GM12878 (cell line): ENCODE results near the gene CHAF1A. TPM values are rescaled to one million over a fixed set of nuclear protein-coding genes. Genes with fewer than 3 reads are reported as not detected.

Experiments
- ATAC-seq: fragments of 200-7000 bp; cut with Tn5 transposase; 3 replicates; pipeline ENCODE4 v1.9.1; 2020; ENCODE audit warnings: mild to moderate bottlenecking, moderate library complexity
- BruUV-seq: library from RNA; stranded (reverse); fragments of 400-500 nt; replicated peaks from 2 replicates; lab custom pipeline; 2021; lab: Mats Ljungman, UMichigan
- CTCF ChIA-PET: fragments of 300-600 bp; sonication (Branson Sonifier 250); formaldehyde crosslinking; extraction: SDS; loops from one replicate; lab custom pipeline; 2021; ENCODE audit warnings: inconsistent platforms; lab: Yijun Ruan, JAX
- POLR2A ChIA-PET: fragments of 350-600 bp; formaldehyde crosslinking; extraction: SDS; loops from one replicate; lab custom pipeline; 2021; ENCODE audit warnings: inconsistent platforms; lab: Charles Lee
- RAD21 ChIA-PET: fragments of 300-600 bp; sonication (Branson Sonifier 250); formaldehyde crosslinking; loops from one replicate; lab custom pipeline; 2023; ENCODE audit warnings: antibody characterized with exemption; ENCODE audit not compliant: unreplicated experiment; lab: Charles Lee
- SMC1A ChIA-PET: fragments of 300-600 bp; sonication (Branson Sonifier 250); formaldehyde crosslinking; loops from one replicate; lab custom pipeline; 2023; ENCODE audit not compliant: unreplicated experiment, uncharacterized antibody; lab: Charles Lee
- DNase-seq: peaks from one replicate; pipeline ENCODE4 v3.0.0-alpha.2; 2011; ENCODE audit warnings: low read depth, low spot score
- FAIRE-seq: peaks from 3 replicates; lab custom pipeline; 2011; peaks lifted over from hg19 to GRCh38; lab: Jason Lieb, UNC
- H2AFZ ChIP-seq: 2 replicates; pipeline ENCODE4 v1.6.0; 2011; ENCODE audit warnings: low read depth, low read length, control low read depth; ENCODE audit not compliant: control insufficient read depth
- H3K27ac ChIP-seq: 2 replicates; pipeline ENCODE4 v1.5.1; 2011; ENCODE audit warnings: control low read depth; ENCODE audit not compliant: control insufficient read depth, insufficient read depth
- H3K27me3 ChIP-seq, 2 experiments: replicated peaks in 1 of 2; 2 replicates each; pipeline versions ENCODE4 v1.6.0 to v1.6.1; 2011; ENCODE audit warnings: low read length in 1 of 2; ENCODE audit not compliant: control insufficient read depth in 2 of 2, insufficient read depth in 2 of 2
- H3K36me3 ChIP-seq, 2 experiments: 2 replicates each; pipeline ENCODE4 v1.5.1; 2011; ENCODE audit warnings: low read length in 1 of 2; ENCODE audit not compliant: control insufficient read depth in 2 of 2, insufficient read depth in 2 of 2
- H3K4me1 ChIP-seq: 2 replicates; pipeline ENCODE4 v1.6.1; 2011; ENCODE audit warnings: mild to moderate bottlenecking, low read length, moderate library complexity, mixed read lengths; ENCODE audit not compliant: control insufficient read depth, insufficient read depth
- H3K4me2 ChIP-seq: 2 replicates; pipeline ENCODE4 v1.6.0; 2011; ENCODE audit warnings: control low read depth; ENCODE audit not compliant: control insufficient read depth, insufficient read depth
- H3K4me3 ChIP-seq: fragments of 200-600 bp; sonication (generic); 2 replicates; pipeline ENCODE4 v1.5.1; 2016
- H3K79me2 ChIP-seq: 2 replicates; pipeline ENCODE4 v1.6.0; 2011; ENCODE audit warnings: low read length; ENCODE audit not compliant: control insufficient read depth, insufficient read depth
- H3K9ac ChIP-seq: 2 replicates; pipeline ENCODE4 v1.8.0; 2011; ENCODE audit warnings: low read length, control low read depth, mixed read lengths; ENCODE audit not compliant: control insufficient read depth, insufficient read depth
- H3K9me3 ChIP-seq: replicated peaks from 3 replicates; pipeline ENCODE4 v1.5.1; 2011; ENCODE audit warnings: mild to moderate bottlenecking, low read length; ENCODE audit not compliant: control insufficient read depth, insufficient read depth
- H4K20me1 ChIP-seq: 2 replicates; pipeline ENCODE4 v1.6.0; 2011; ENCODE audit not compliant: control insufficient read depth, insufficient read depth
- BCL11A ChIP-seq: IDR thresholded peaks from 2 replicates; pipeline ENCODE4 v1.6.1; 2011; ENCODE audit warnings: low read depth, low read length
- CHD4 ChIP-seq: fragments of 200-600 bp; sonication (generic); IDR thresholded peaks from 2 replicates; pipeline ENCODE4 v1.6.1; 2016; ENCODE audit warnings: mild to moderate bottlenecking
- DPF2 ChIP-seq: fragments of 450-650 bp; IDR thresholded peaks from 2 replicates; pipeline ENCODE4 v1.6.1; 2017; ENCODE audit warnings: mild to moderate bottlenecking
- EP300 ChIP-seq, 2 experiments: fragments of 150-350 bp in 1 of 2; IDR thresholded peaks; 2 replicates each; pipeline ENCODE4 v1.6.1; 2011 to 2012; ENCODE audit warnings: low read depth in 2 of 2, low read length in 2 of 2, borderline replicate concordance in 1 of 2, improper control_type of control experiment in 1 of 2, inconsistent platforms in 1 of 2; ENCODE audit not compliant: control insufficient read depth in 1 of 2
- FOXK2 ChIP-seq: fragments of 450-650 bp; IDR thresholded peaks from 2 replicates; pipeline ENCODE4 v1.6.1; 2017; ENCODE audit warnings: mild to moderate bottlenecking, moderate library complexity
- IKZF2 ChIP-seq, 2 experiments: fragments of 450-650 bp; IDR thresholded peaks; 2 replicates each; pipeline ENCODE4 v1.6.1; 2017; ENCODE audit warnings: mild to moderate bottlenecking in 2 of 2, moderate library complexity in 2 of 2
- NFXL1 ChIP-seq: fragments of 450-650 bp; IDR thresholded peaks from 2 replicates; pipeline ENCODE4 v1.6.1; 2017; ENCODE audit warnings: antibody characterized with exemption, mild to moderate bottlenecking, borderline replicate concordance
- RAD21 ChIP-seq: IDR thresholded peaks from 2 replicates; pipeline ENCODE4 v1.6.1; 2011; ENCODE audit warnings: mild to moderate bottlenecking, low read depth, low read length, moderate library complexity; ENCODE audit not compliant: insufficient read depth
- RELA ChIP-seq: fragments of 450-650 bp; IDR thresholded peaks from 2 replicates; pipeline ENCODE4 v1.8.0; 2014; ENCODE audit warnings: borderline replicate concordance; ENCODE audit not compliant: partially characterized antibody
- SREBF2 ChIP-seq: IDR thresholded peaks from 2 replicates; pipeline ENCODE4 v1.6.1; 2012; ENCODE audit warnings: mild to moderate bottlenecking, low read length
- TBL1XR1 ChIP-seq: IDR thresholded peaks from 2 replicates; pipeline ENCODE4 v1.6.1; 2012; ENCODE audit warnings: low read depth, low read length, improper control_type of control experiment
- WGBS: methylation state at CpG from one replicate; pipeline ENCODE4 v1.1.6; 2016; ENCODE audit warnings: low lambda C conversion rate; ENCODE audit not compliant: insufficient replicate concordance, insufficient coverage; ENCODE audit errors: missing lambda C conversion rate; 5-methylcytosine and 5-hydroxymethylcytosine counted together
- in situ Hi-C: fragments of 300-500 bp; cut with MboI; formaldehyde crosslinking; loops from 9 replicates; pipeline ENCODE4 v1.14.3; 2018; ENCODE audit warnings: mixed read lengths
- intact Hi-C: fragments of 100-400 bp; cut with micrococcal nuclease; formaldehyde crosslinking; loops from one replicate; pipeline ENCODE4 v1.14.2; 2022; ENCODE audit not compliant: unreplicated experiment
- polyA plus RNA-seq, 11 experiments: library from polyadenylated mRNA; depleted of rRNA in 4 of 11; unstranded in 6 of 11; stranded (reverse) in 5 of 11; fragments of >200 nt; fragmentation: Nextera tagmentation in 4 of 11; fragmentation: Illumina TruSeq in 1 of 11; extraction: Ambion mirVana in 4 of 11; extraction: Trizol in 1 of 11; gene quantifications; 1 replicate in 1 of 11; 2 replicates in 10 of 11; pipeline versions ENCODE4 v1.2.1 to v1.2.3, GENCODE V29; 2011 to 2016; ENCODE audit warnings: inconsistent platforms in 2 of 11, missing spikeins in 2 of 11, low read depth in 1 of 11
- total RNA-seq, 4 experiments: library from RNA; depleted of rRNA in 3 of 4; stranded (reverse); fragments of >200 nt in 3 of 4; fragmentation: Illumina TruSeq in 1 of 4; extraction: Trizol in 1 of 4; gene quantifications; 2 replicates each; pipeline versions ENCODE4 v1.2.1 to v1.2.3, GENCODE V29; 2013 to 2021
- TF ChIP-seq, protein P1 (sequence below): fragments of 450-650 bp; IDR thresholded peaks from 2 replicates; pipeline ENCODE4 v1.6.1; 2016; ENCODE audit warnings: mild to moderate bottlenecking, moderate library complexity, borderline replicate concordance
- TF ChIP-seq, protein P2 (sequence below): fragments of 450-650 bp; conservative IDR thresholded peaks from 2 replicates; pipeline ENCODE4 v1.6.1; 2017; ENCODE audit warnings: mild to moderate bottlenecking, moderate library complexity
- TF ChIP-seq, protein P3 (sequence below): IDR thresholded peaks from 2 replicates; pipeline ENCODE4 v1.6.1; 2012; ENCODE audit warnings: mild to moderate bottlenecking, low read depth, low read length

The CHAF1A gene
- total and polyA plus RNA-seq, 10 of the 15 experiments (the other 5 are each of a cell fraction or from before 2014, with no cell fraction given): 1.3 to 69.1 (median 34.2) TPM

DNA sequence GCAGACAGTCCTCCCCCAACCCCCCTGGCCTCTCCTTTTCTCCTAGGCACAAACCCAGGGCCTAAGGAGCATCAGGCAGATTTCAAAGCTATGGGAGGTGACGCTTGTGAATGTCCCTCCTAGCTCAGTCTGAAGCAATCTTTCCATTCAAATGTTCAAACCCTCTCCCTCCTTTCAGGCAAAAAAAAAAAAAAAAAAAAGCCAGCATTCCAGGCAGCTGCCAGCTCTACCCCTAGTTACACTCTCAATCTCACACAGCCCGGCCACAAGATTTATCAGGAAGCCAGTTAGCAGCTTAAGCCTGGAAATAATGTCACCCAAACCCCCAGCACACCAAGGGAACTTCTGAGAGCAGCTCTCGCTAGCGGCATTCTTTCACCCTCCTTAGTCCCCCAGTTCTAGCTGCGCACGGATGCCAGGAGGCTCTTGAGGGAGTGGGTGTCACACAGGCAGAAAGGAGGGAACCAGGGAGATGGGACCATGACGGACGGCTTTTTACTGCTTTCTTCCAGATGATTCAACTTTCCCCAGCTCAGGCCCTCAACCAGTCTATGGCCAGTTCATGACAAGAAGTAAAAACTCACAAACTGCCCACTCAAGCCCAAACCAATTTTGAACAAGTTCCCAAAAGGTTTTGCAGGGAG lies 8.4 kb upstream of the CHAF1A start:
- 84% methylated on average over 8 of the region's 8 CpGs for WGBS
- FAIRE-seq (no peak), DNase-seq (no peak), ATAC-seq (no peak)
- Histone ChIP-seq H3K9me3 (no peaks in the 10 kb centered on the region), H3K27ac (peak overlapping the region; percentile 68), H3K36me3 (peaks cover 8 to 23% of the 10 kb centered on the region in 2 experiments; a peak in 3 of 4 replicates), H4K20me1 (peaks cover 18% of the 10 kb centered on the region), H3K9ac (peak overlapping the region; percentile 18), H3K79me2 (peaks cover 91% of the 10 kb centered on the region), H3K4me2 (peak overlapping the region; percentile 72), H2AFZ (no peak overlapping the region), H3K27me3 (no peaks in the 10 kb centered on the region), H3K4me3 (peak overlapping the region; percentile 16; the same call in 1 of the 2 replicates), H3K4me1 (peaks cover 8% of the 10 kb centered on the region)
- ChIA-PET RAD21 (interaction anchor here (0.6 to 2.2 kb wide), 5 partner anchors 8 to 101 kb away, joined by 3 to 10 read pairs (median 5); partner anchors contain the start of gene CHAF1A), POLR2A (interaction anchor here (0.7 to 7.7 kb wide), 4 partner anchors 15 to 66 kb away, joined by 4 to 110 read pairs (median 4); partner anchors contain the start of gene MPND), CTCF (interaction anchor here (0.9 to 3.6 kb wide), 10 partner anchors 12 to 129 kb away, joined by 3 to 18 read pairs (median 6); no protein-coding TSS in a partner anchor), SMC1A (interaction anchor here (3.5 to 3.9 kb wide), 2 partner anchors 13 to 17 kb away, joined by 24 to 27 read pairs; no protein-coding TSS in a partner anchor)
- intact Hi-C loops: no loop called here
- in situ Hi-C loops: no loop called here
- no TSS peak for BruUV-seq
- TF ChIP-seq TBL1XR1: no peak
- TF ChIP-seq IKZF2 (IDR thresholded peaks at IDR 0.05): no peak
- TF ChIP-seq, protein P1, sequence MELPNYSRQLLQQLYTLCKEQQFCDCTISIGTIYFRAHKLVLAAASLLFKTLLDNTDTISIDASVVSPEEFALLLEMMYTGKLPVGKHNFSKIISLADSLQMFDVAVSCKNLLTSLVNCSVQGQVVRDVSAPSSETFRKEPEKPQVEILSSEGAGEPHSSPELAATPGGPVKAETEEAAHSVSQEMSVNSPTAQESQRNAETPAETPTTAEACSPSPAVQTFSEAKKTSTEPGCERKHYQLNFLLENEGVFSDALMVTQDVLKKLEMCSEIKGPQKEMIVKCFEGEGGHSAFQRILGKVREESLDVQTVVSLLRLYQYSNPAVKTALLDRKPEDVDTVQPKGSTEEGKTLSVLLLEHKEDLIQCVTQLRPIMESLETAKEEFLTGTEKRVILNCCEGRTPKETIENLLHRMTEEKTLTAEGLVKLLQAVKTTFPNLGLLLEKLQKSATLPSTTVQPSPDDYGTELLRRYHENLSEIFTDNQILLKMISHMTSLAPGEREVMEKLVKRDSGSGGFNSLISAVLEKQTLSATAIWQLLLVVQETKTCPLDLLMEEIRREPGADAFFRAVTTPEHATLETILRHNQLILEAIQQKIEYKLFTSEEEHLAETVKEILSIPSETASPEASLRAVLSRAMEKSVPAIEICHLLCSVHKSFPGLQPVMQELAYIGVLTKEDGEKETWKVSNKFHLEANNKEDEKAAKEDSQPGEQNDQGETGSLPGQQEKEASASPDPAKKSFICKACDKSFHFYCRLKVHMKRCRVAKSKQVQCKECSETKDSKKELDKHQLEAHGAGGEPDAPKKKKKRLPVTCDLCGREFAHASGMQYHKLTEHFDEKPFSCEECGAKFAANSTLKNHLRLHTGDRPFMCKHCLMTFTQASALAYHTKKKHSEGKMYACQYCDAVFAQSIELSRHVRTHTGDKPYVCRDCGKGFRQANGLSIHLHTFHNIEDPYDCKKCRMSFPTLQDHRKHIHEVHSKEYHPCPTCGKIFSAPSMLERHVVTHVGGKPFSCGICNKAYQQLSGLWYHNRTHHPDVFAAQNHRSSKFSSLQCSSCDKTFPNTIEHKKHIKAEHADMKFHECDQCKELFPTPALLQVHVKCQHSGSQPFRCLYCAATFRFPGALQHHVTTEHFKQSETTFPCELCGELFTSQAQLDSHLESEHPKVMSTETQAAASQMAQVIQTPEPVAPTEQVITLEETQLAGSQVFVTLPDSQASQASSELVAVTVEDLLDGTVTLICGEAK: no peak
- TF ChIP-seq, protein P2, sequence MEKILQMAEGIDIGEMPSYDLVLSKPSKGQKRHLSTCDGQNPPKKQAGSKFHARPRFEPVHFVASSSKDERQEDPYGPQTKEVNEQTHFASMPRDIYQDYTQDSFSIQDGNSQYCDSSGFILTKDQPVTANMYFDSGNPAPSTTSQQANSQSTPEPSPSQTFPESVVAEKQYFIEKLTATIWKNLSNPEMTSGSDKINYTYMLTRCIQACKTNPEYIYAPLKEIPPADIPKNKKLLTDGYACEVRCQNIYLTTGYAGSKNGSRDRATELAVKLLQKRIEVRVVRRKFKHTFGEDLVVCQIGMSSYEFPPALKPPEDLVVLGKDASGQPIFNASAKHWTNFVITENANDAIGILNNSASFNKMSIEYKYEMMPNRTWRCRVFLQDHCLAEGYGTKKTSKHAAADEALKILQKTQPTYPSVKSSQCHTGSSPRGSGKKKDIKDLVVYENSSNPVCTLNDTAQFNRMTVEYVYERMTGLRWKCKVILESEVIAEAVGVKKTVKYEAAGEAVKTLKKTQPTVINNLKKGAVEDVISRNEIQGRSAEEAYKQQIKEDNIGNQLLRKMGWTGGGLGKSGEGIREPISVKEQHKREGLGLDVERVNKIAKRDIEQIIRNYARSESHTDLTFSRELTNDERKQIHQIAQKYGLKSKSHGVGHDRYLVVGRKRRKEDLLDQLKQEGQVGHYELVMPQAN: no peak
- TF ChIP-seq BCL11A: no peak
- TF ChIP-seq DPF2: no peak
- TF ChIP-seq, protein P3, sequence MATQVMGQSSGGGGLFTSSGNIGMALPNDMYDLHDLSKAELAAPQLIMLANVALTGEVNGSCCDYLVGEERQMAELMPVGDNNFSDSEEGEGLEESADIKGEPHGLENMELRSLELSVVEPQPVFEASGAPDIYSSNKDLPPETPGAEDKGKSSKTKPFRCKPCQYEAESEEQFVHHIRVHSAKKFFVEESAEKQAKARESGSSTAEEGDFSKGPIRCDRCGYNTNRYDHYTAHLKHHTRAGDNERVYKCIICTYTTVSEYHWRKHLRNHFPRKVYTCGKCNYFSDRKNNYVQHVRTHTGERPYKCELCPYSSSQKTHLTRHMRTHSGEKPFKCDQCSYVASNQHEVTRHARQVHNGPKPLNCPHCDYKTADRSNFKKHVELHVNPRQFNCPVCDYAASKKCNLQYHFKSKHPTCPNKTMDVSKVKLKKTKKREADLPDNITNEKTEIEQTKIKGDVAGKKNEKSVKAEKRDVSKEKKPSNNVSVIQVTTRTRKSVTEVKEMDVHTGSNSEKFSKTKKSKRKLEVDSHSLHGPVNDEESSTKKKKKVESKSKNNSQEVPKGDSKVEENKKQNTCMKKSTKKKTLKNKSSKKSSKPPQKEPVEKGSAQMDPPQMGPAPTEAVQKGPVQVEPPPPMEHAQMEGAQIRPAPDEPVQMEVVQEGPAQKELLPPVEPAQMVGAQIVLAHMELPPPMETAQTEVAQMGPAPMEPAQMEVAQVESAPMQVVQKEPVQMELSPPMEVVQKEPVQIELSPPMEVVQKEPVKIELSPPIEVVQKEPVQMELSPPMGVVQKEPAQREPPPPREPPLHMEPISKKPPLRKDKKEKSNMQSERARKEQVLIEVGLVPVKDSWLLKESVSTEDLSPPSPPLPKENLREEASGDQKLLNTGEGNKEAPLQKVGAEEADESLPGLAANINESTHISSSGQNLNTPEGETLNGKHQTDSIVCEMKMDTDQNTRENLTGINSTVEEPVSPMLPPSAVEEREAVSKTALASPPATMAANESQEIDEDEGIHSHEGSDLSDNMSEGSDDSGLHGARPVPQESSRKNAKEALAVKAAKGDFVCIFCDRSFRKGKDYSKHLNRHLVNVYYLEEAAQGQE: no peak
- TF ChIP-seq FOXK2: no peak
- TF ChIP-seq RAD21: no peak
- TF ChIP-seq NFXL1: no peak
- TF ChIP-seq SREBF2: no peak
- TF ChIP-seq RELA: no peak
- TF ChIP-seq EP300 (IDR thresholded peaks at IDR 0.05; ENCODE audit: borderline replicate concordance in 1 of 2, control insufficient read depth in 1 of 2, low read depth in 2 of 2, low read length in 2 of 2): no peak
- no peak for TF ChIP-seq CHD4
